GM15510 (cell line): ENCODE results near the gene BLOC1S1.

ENCODE experiments used
- POLR2A ChIP-seq: IDR thresholded peaks from 3 replicates; pipeline ENCODE4 v1.6.1; 2011; ENCODE audit warnings: borderline replicate concordance; ENCODE audit not compliant: insufficient read length; ENCODE audit errors: extremely low read depth

Gene BLOC1S1

DNA sequence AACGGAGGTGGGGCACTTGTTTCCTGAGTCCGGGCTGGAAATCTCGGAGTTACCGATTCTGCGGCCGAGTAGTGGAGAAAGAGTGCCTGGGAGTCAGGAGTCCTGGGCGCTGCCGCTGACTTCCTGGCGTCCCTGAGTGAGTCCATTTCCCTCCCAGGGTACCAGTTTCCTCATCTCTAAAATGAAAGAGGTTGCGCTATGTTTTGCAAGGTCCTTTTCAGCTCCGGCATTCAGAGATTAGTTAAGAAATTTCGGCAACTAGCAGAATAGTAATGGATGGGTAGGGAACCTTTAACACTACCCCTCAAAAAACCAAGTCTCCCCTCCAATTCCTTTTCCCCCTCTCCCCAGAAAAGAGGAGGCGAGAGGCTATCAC, 724 bp downstream of the BLOC1S1 start:
- no peak for TF ChIP-seq POLR2A

DNA sequence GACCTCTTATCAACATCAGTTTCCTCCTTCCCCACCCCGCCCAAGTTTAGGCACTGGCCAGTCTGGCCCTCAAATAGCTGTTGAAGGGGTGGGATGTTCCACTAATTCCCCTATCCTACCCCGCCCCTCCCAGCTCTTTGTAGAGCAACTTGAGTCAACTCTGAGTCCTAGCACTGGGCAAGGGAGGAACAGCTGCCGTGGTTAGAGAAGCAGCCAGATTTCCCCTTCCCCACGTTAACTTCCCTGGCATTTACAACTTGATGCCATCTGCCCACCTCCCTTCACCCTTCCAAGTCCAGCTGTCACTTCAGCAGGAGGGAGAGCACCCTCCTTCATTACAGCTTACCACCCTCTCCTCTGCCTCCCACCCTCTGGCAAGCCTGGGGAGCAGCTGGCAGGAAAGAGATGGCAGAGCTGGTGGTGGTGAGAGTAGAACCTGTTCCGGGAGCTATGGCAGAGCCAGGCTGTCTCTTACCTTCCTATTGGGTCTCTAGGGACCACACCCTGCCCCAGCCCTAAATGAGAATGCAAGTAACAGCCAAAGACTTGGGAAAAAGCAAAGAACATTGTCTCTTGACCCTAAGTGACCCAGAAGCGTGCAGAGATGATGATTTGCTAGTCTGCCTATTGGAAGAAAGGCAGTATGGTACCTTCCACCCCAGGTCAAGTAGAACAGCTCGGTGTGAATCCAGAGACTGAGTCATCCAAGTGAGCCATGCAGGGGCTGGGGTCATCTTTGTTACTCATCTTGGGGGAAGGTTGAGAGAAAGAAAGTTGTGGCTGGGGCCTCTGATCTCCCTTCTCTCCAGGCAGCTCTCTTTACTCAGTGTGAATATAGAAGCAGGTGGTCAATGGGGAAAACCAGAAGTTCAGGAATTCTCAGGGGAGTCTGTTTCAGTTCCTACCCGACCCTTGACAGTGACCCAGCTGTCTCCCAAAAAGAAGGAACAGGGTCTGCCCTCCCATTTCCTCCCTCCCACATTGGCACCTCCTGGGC, 1.5 kb downstream of the BLOC1S1 start:
- TF ChIP-seq POLR2A, result no peak

DNA sequence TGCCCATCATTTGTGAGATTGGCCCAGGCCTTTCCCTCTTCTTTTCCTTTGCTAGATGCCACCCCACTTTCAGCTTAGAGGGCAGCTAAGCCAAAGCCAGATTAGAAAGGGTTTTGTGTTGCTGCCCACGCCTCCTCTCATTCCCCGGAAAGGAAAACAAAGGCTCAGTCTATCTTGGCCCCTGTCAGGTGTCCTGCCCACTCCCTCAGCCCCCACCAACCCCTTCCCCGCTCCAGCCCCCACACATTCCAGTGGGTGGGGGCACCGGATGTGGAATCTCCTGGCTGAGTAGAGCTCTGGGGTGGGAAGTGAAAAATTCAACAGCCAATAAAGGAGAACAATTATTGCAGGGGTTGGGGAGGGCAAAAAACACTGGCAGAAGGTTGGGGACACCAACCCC, 2.2 kb downstream of the BLOC1S1 start:
- no peak for TF ChIP-seq POLR2A

DNA sequence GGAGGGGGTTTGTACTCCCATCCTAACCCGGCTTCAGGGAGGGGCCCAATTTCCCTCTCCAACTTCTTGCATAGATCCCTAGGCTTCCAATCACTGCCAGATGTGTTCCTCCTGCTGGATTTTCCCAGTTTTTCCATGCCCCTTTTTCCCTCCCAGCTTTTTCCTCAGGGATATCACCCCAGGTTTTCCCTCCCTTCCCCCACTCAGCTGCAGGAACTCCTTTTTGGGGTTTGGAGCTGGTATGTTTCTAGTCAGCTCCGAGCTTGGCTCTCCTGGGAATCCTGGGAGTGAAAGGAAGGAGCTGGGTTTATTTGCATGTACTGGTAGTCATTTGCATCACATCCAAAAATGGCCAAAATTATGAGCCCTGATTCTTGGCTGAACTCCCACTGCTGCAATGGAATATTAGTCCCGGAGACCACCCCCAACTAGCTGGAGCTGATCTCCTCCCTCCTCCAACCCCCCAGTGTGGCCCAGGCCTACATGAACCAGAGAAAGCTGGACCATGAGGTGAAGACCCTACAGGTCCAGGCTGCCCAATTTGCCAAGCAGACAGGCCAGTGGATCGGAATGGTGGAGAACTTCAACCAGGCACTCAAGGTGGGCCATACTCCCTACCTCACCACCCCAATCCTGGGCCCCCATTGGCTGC, 2.9 kb downstream of the BLOC1S1 start:
- no peak for TF ChIP-seq POLR2A

DNA sequence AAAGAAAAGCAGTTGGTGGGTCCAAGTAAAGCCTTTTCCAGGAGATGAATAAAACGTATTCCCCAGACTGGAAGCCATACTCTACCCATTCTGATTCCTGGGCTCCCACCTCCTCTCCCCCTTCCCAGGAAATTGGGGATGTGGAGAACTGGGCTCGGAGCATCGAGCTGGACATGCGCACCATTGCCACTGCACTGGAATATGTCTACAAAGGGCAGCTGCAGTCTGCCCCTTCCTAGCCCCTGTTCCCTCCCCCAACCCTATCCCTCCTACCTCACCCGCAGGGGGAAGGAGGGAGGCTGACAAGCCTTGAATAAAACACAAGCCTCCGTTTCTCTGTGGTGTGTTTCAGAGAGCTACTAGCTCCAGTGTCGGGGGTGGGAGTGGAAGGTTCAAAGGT, 3.5 kb downstream of the BLOC1S1 start:
- TF ChIP-seq POLR2A, result no peak

DNA sequence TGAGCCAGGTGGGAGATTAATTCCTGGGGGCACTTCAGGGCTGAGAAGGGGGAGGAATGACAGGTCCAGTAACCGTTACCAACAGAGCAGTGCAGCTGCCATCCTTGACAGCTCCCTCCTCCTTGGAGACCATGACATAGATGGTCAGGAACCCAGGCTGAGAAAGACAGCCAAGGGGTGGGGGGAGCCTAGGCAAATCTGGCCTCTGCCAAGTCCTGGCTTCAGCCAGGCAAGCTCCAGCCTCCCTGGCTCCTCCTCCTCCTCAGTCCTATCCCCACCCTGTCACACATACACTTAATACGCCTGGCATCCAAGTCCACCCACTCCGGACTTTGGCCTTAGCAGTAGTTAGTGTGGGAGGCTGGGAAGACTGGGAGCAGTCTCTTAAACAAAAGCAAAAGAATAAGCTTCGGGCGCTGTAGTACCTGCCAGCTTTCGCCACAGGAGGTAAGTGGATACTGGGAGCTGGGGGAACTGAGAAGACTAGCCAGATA, 4.3 kb downstream of the BLOC1S1 start, which contains the start of gene RDH5:
RDH5 (plus strand) TSS at position 323 of the 494 bp plus-strand sequence. CDS start 792 bp downstream, outside the sequence.
- no peak for TF ChIP-seq POLR2A

DNA sequence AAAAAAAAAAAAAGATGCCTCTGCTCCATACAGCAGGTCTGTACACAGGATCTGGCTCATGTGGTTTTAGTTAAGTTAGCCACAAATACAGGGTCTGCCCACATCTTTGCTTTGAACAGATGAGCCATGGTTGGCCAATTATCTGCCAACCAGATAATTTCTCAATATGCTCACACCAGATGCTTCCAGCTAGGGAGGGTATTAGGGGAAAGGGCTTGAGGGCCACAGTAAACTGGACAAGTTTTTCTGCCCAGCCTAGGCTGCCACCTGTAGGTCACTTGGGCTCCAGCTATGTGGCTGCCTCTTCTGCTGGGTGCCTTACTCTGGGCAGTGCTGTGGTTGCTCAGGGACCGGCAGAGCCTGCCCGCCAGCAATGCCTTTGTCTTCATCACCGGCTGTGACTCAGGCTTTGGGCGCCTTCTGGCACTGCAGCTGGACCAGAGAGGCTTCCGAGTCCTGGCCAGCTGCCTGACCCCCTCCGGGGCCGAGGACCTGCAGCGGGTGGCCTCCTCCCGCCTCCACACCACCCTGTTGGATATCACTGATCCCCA, 5.1 kb downstream of the BLOC1S1 start:
- no peak for TF ChIP-seq POLR2A

DNA sequence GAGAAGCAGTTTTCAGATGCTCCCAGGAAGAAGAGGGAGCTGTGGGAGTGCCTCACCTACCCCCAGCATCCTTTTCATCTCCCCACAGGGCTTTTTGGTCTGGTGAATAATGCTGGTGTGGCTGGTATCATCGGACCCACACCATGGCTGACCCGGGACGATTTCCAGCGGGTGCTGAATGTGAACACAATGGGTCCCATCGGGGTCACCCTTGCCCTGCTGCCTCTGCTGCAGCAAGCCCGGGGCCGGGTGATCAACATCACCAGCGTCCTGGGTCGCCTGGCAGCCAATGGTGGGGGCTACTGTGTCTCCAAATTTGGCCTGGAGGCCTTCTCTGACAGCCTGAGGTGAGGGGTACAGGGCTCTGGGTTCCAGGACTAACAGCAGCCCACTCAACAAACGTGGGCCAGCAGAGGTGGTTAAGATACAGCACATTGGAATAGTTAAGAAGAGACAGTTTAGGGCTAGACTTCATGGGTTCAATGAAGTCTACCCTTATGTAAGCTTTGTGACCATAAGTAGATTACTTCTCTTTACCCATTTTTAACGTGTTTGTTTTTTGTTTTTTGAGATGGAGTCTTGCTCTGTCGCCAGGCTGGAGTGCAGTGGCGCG, 5.9 kb downstream of the BLOC1S1 start:
- TF ChIP-seq POLR2A, result no peak

DNA sequence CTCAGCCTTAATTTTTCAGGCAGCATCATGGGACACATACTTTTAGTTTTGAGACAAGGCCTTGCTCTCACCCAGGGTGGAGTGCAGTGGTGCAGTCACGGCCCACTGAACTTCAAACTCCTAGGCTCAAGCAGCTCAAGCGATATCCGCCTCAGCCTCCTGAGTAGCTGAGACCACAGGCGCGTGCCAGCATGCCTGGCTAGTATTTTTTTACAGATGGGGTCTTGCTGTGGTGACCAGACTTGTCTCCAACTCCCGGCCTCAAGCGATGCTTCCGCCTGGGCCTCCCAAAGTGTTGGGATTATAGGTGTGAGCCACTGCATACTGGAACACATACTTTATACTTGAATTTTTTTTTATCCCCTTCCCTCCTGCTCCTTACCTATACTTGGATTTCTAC, 7.1 kb downstream of the BLOC1S1 start:
- no peak for TF ChIP-seq POLR2A

DNA sequence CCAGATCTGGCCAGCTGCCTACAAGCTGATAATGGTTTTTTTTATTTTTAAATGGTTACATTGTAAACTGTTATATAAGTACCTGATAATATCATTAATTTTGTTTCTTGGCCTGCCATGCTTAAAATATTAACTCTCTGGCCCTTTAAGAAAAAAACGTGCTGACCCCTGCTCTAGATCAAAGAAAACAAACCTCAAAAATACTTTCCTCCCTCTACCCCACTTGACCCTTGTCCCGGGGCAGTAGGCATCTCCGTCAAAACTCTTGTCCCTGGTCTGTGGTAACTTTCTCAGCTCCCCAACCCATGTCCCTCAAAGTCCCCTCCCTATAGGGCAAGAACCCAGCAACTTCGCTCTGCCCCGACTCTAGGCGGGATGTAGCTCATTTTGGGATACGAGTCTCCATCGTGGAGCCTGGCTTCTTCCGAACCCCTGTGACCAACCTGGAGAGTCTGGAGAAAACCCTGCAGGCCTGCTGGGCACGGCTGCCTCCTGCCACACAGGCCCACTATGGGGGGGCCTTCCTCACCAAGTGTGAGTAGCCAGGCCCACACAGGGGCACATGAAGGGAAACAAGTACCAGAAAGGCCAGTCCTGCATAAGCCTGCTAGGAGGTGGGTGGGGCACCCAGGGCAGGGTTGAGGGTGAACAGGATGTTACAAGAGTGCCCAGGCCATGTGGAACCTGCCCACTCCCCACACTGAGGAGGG, 7.8 kb downstream of the BLOC1S1 start:
- TF ChIP-seq POLR2A, result no peak

DNA sequence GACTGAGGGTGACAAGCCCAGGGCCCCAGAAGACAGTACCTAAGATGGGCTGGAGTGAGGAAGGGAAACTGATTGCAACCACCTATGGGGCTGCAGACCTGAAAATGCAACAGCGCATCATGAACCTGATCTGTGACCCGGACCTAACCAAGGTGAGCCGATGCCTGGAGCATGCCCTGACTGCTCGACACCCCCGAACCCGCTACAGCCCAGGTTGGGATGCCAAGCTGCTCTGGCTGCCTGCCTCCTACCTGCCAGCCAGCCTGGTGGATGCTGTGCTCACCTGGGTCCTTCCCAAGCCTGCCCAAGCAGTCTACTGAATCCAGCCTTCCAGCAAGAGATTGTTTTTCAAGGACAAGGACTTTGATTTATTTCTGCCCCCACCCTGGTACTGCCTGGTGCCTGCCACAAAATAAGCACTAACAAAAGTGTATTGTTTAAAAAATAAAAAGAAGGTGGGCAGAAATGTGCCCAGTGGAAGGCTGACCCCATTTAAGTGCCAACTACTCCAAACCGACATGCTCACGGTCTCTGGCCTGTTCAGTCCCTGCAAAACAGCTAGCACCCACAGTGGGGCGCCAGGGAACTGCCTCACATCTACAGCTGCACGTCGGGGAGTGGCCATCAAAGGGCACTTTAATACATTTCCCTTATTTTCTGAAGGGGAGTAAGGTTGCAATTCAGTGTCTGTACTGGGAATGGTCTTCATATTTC, 8.5 kb downstream of the BLOC1S1 start:
- TF ChIP-seq POLR2A, result no peak

DNA sequence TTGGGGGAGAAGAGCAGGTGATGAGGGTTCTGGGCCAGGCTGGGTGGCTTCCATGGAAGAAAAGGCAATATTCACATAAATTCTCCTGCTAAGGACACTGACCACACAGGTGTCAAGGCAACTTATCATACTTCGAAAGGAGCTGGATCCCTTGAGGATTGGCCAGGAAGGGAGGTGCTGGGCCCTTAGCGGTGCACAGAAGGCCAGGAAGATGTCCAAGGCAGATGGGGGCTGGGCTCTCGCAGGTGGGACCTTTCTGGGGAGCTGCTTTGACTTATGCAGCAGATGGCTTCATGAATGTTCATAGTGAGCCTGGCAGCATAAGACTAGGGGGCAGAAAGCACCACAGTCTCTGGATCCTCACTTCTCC, 9.1 kb downstream of the BLOC1S1 start:
- no peak for TF ChIP-seq POLR2A

DNA sequence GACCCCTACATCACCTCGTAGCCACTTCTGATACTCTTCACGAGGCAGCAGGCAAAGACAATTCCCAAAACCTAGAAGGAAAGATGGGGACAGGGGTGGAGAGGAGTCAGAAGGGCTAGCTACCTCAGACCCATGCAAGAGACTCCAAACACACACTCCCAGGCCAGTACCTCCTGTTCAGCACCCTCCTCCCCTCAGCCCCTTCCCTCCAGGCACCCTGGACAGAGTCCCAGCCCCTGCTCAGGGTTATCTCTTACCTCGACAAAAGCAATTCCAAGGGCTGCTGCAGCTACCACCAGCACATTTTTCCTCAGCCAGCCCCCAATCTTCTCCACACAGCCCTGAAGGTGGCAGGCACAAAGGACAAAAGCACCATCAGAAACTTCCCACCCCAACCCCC, 9.7 kb downstream of the BLOC1S1 start:
- TF ChIP-seq POLR2A, result no peak

DNA sequence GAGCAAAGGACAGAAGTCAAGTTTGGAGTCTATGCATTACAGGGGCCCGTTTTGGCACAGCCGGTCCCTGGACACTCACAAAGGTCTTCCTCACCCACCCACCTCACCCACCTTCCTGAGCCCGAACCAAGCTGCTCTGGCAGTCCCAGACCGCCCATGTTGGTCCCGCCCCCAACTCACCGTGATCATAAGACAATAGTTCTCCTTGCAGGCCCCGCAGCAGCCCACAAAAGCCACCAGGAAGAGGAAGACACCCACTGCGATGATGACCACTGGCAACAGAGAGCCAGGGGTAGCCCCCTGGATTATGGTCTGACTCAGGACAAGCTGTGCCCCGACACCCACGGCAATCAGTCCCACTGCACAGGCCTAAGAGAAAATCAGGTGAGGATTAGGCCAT, 11.1 kb downstream of the BLOC1S1 start:
- TF ChIP-seq POLR2A, result no peak
